SJCRH30 (cell line): ENCODE data around the gene GNS. TPM values are rescaled to one million over a fixed set of nuclear protein-coding genes. Genes with fewer than 3 reads are reported as not detected.

ENCODE experiments used
- DNase-seq, 2 experiments: peaks; one replicate each; pipeline ENCODE4 v3.0.0-alpha.2; 2015 to 2020
- H3K27ac ChIP-seq: fragments of 250-450 bp; sonication (Bioruptor Pico); 2 replicates; pipeline ENCODE4 v1.5.1; 2020; ENCODE audit warnings: mild to moderate bottlenecking, moderate library complexity
- H3K27me3 ChIP-seq: fragments of 250-450 bp; sonication (Bioruptor Pico); 2 replicates; pipeline ENCODE4 v1.5.1; 2020; ENCODE audit warnings: mild to moderate bottlenecking, moderate library complexity
- H3K36me3 ChIP-seq: fragments of 250-450 bp; sonication (Bioruptor Pico); 2 replicates; pipeline ENCODE4 v1.5.1; 2020; ENCODE audit warnings: mild to moderate bottlenecking, moderate library complexity
- H3K4me1 ChIP-seq: fragments of 250-450 bp; sonication (Bioruptor Pico); 2 replicates; pipeline ENCODE4 v1.5.1; 2020; ENCODE audit warnings: mild to moderate bottlenecking, moderate library complexity
- H3K4me3 ChIP-seq: fragments of 250-450 bp; sonication (Bioruptor Pico); 2 replicates; pipeline ENCODE4 v1.5.1; 2020; ENCODE audit warnings: mild to moderate bottlenecking, moderate library complexity
- H3K9me3 ChIP-seq: fragments of 250-450 bp; sonication (Bioruptor Pico); replicated peaks from 2 replicates; pipeline ENCODE4 v1.5.1; 2020; ENCODE audit warnings: mild to moderate bottlenecking, moderate library complexity
- total RNA-seq: library from RNA; depleted of rRNA; stranded (reverse); fragments of >200 nt; shearing (Covaris generic); gene quantifications from 2 replicates; pipeline ENCODE4 v1.2.3, GENCODE V29; 2014

Gene GNS
- total RNA-seq, 1 experiment from 2014 or later = 56.6 TPM

DNA sequence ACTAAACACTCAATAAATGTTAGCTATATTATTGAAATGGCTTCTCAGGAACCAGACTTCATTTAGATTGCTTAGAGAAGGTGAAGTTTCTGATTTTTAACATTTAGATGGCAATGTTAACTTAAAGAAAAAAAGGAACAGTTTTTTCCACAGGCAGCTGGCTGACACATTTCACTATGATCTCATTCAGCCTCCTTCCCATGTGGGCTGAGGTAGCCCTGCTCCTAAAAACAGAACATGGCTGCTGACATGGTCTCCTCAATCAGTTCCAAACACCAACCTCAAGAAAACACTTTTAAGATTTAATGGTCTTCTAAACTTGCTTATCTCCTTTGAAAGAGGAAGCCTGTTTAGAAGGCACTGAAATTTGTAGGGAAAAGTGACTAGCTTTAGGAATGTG, 23.8 kb downstream of the GNS start:
- peaks cover 9% of the 10 kb centered on the region for H3K36me3 ChIP-seq
- no peak for DNase-seq

DNA sequence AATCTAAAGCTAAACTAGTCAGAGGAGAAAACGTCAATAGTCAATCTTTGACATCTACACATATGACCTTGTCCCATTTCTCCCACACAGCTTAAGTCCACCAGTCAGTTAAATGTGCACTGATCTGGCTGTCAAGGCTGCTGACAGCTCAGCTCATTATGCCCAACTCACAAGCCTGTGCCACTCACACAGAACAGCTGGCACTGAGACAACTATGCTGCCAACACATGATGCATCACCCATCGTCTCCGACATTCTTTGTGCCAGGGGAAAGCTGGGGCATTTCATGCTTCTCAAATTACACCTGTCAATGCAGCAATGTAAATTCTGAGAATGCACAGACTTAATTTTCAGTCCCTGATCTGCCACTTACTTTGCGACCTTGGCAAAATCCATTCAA, 25.3 kb downstream of the GNS start:
- H3K27ac ChIP-seq = no peak overlapping the region
- peak in 1 of 2 experiments; percentile 24 for DNase-seq
- H3K4me3 ChIP-seq = no peak overlapping the region
- H3K36me3 ChIP-seq = peaks cover 7% of the 10 kb centered on the region; the same call in 1 of the 2 replicates
- no peaks in the 10 kb centered on the region for H3K27me3 ChIP-seq
- H3K9me3 ChIP-seq = no peaks in the 10 kb centered on the region
- H3K4me1 ChIP-seq = peaks cover 20% of the 10 kb centered on the region

More for the DNA sequence above, 23.8 kb downstream of the GNS start:
- peaks cover 14% of the 10 kb centered on the region for H3K4me1 ChIP-seq
- H3K27me3 ChIP-seq = no peaks in the 10 kb centered on the region
- no peaks in the 10 kb centered on the region for H3K9me3 ChIP-seq
- no peak overlapping the region for H3K27ac ChIP-seq
- H3K4me3 ChIP-seq = no peak overlapping the region

DNA sequence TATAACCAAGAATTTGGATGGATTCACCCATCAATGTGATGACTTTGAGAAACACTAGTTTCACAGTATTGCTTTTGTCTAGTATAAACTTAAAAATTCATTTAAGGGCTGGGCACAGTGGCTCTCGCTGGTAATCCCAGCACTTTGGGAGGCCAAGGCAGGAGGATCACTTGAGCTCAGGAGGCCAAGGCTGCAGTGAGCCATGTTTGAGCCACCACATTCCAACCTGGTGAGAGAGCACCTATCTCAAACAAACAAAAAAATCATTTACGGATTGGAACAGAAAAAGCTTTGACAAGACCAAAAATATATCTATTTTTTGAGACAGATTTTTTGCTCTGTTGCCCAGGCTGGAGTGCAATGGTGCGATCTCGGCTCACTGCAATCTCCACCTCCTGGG, 27.5 kb downstream of the GNS start:
- no peaks in the 10 kb centered on the region for H3K27me3 ChIP-seq
- H3K4me3 ChIP-seq = no peak overlapping the region
- H3K4me1 ChIP-seq = peaks cover 20% of the 10 kb centered on the region
- DNase-seq = no peak
- no peak overlapping the region for H3K27ac ChIP-seq
- no peaks in the 10 kb centered on the region for H3K9me3 ChIP-seq
- peaks cover 2% of the 10 kb centered on the region; the same call in 1 of the 2 replicates for H3K36me3 ChIP-seq

- peak; percentile 53 to 79 for DNase-seq
- peaks cover 20% of the 10 kb centered on the region for H3K4me1 ChIP-seq
- H3K9me3 ChIP-seq = no peaks in the 10 kb centered on the region
- peaks cover 2% of the 10 kb centered on the region; the same call in 1 of the 2 replicates for H3K36me3 ChIP-seq
- no peak overlapping the region for H3K4me3 ChIP-seq
- H3K27me3 ChIP-seq = no peaks in the 10 kb centered on the region
- H3K27ac ChIP-seq = peak overlapping the region; percentile 54
Measured at GRCh38 chr12:64730588-64730969, 28.6 kb downstream of the GNS start.

- DNase-seq = no peak
- Histone ChIP-seq H3K9me3 (no peaks in the 10 kb centered on the region), H3K4me3 (no peak overlapping the region), H3K36me3 (0 out of 2 replicates have a peak, but pooled peaks cover 2% of the 10 kb centered on the region), H3K27me3 (no peaks in the 10 kb centered on the region), H3K4me1 (peaks cover 20% of the 10 kb centered on the region), H3K27ac (peak overlapping the region; percentile 54)
Measured at GRCh38 chr12:64729909-64730587, 29.2 kb downstream of the GNS start.

DNA sequence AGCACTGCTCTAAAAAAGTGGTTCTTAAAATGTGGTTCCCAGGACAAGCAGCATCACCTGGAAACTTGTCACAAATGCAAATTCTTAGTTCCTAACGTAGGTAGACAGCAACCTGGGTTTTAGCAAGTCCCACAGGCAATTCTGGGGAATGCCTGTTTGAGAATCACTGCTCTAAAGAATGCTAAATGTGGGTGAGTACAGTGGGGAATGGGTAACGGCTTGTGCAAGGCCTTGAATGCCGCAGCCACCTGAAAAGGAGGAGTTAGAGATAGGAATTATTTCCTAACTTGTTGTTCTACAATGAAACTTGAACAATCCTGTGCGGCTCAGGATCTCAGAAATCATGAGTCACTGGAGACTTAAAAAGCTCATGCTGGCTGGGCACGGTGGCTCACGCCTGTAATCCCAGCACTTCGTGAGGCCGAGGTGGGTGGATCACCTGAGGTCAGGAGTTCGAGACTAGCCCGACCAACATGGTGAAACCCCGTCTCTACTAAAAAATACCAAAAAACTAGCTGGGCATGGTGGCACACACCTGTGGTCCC, 34.9 kb downstream of the GNS start:
- Histone ChIP-seq H3K9me3 (no peaks in the 10 kb centered on the region), H3K4me3 (no peak overlapping the region), H3K27me3 (no peaks in the 10 kb centered on the region), H3K36me3 (peaks cover 6% of the 10 kb centered on the region; the same call in 1 of the 2 replicates), H3K27ac (no peak overlapping the region), H3K4me1 (no peaks in the 10 kb centered on the region)
- DNase-seq = no peak

DNA sequence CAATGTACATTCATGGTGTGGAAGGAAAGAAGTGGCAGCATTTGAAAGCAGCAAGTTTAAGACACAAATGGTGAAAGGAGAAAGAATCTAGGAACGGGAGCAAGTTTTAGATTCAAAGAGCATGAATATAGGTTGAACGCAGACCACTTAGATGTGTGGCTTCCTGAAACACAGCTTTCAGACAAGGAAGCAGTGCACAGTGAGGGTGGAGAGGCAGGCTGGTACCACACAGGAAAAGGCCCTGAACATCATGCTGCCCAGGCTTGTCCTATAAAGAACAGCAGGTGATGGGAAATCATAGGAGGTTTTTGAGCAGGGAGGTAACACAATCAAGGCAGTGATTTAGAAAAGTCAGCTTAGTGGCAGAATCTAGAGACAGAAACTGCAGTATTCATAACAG, 35.6 kb downstream of the GNS start:
- H3K36me3 ChIP-seq = peaks cover 7% of the 10 kb centered on the region; the same call in 1 of the 2 replicates
- H3K27me3 ChIP-seq = no peaks in the 10 kb centered on the region
- H3K27ac ChIP-seq = no peak overlapping the region
- H3K9me3 ChIP-seq = no peaks in the 10 kb centered on the region
- no peaks in the 10 kb centered on the region for H3K4me1 ChIP-seq
- H3K4me3 ChIP-seq = no peak overlapping the region
- no peak for DNase-seq

GRCh38 chr12:64722835-64723234, 36.4 kb downstream of the GNS start:
- H3K4me1 ChIP-seq = no peaks in the 10 kb centered on the region
- H3K27ac ChIP-seq = no peak overlapping the region
- DNase-seq = no peak
- H3K9me3 ChIP-seq = no peaks in the 10 kb centered on the region
- no peaks in the 10 kb centered on the region for H3K27me3 ChIP-seq
- H3K4me3 ChIP-seq = no peak overlapping the region
- peaks cover 7% of the 10 kb centered on the region; the same call in 1 of the 2 replicates for H3K36me3 ChIP-seq

- DNase-seq = no peak
- Histone ChIP-seq H3K27ac (no peak overlapping the region), H3K27me3 (no peaks in the 10 kb centered on the region), H3K4me1 (no peaks in the 10 kb centered on the region), H3K9me3 (no peaks in the 10 kb centered on the region), H3K36me3 (peaks cover 11% of the 10 kb centered on the region), H3K4me3 (no peak overlapping the region)
Measured at GRCh38 chr12:64720884-64721283, 38.3 kb downstream of the GNS start.

- no peak overlapping the region for H3K27ac ChIP-seq
- peaks cover 21% of the 10 kb centered on the region for H3K36me3 ChIP-seq
- H3K9me3 ChIP-seq = no peaks in the 10 kb centered on the region
- H3K4me1 ChIP-seq = peaks cover 6% of the 10 kb centered on the region
- no peak for DNase-seq
- H3K27me3 ChIP-seq = no peaks in the 10 kb centered on the region
- no peak overlapping the region for H3K4me3 ChIP-seq
Measured at GRCh38 chr12:64718649-64719048, 40.6 kb downstream of the GNS start.

- no peaks in the 10 kb centered on the region for H3K27me3 ChIP-seq
- peaks cover 21% of the 10 kb centered on the region for H3K36me3 ChIP-seq
- no peak overlapping the region for H3K27ac ChIP-seq
Measured at GRCh38 chr12:64716839-64717455, 42.3 kb downstream of the GNS start.

DNA sequence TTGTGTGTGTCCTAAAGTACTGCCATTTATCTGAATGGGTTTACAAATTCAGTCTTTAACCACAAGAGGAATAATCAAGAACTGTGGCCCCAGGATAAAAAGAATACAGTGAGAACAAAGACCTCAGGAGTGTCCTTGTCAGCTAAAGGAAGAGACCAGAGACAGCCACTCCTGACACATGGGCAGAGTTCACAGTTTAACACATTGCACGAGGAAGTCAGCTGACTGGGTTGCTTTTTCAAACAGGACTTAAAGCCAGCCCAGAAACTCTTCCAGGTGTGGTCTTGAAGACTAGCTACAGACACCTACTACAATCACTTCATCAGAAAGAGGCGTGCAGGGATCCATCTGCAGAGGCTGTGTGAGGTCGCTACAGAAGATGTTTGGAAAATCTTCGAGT, 42.8 kb downstream of the GNS start:
- Histone ChIP-seq H3K27ac (no peak overlapping the region), H3K9me3 (no peaks in the 10 kb centered on the region), H3K27me3 (no peaks in the 10 kb centered on the region), H3K36me3 (peaks cover 19% of the 10 kb centered on the region), H3K4me3 (no peak overlapping the region), H3K4me1 (peaks cover 6% of the 10 kb centered on the region)
- DNase-seq = no peak

More at GRCh38 chr12:64716839-64717455, 42.3 kb downstream of the GNS start:
- Histone ChIP-seq H3K4me1 (peaks cover 6% of the 10 kb centered on the region), H3K9me3 (no peaks in the 10 kb centered on the region), H3K4me3 (no peak overlapping the region)
- no peak for DNase-seq

DNA sequence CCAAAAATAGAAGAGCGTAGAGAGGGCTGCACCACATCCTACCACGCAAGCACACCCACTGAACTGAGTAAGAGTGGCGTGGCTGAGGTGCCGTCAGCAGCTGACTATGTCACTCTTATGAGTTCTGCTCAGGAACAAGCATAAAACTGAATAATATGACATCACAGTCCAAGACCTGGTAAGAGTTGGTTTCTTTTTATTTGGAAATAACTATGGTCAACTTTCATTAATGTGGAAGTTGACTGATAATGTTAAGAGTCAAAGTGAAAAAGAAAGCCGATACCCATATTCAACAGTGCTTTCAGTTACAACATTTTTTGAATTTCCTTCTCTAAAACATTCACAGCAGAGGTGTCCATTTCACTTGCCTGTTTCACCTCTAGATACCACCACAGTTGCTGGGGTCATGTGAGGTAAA, 44.6 kb downstream of the GNS start:
- Histone ChIP-seq H3K27me3 (no peaks in the 10 kb centered on the region), H3K4me3 (no peak overlapping the region), H3K4me1 (peaks cover 6% of the 10 kb centered on the region), H3K27ac (peak overlapping the region; percentile 35), H3K9me3 (no peaks in the 10 kb centered on the region), H3K36me3 (peaks cover 18% of the 10 kb centered on the region)
- peak in 1 of 2 experiments; percentile 42 for DNase-seq

DNA sequence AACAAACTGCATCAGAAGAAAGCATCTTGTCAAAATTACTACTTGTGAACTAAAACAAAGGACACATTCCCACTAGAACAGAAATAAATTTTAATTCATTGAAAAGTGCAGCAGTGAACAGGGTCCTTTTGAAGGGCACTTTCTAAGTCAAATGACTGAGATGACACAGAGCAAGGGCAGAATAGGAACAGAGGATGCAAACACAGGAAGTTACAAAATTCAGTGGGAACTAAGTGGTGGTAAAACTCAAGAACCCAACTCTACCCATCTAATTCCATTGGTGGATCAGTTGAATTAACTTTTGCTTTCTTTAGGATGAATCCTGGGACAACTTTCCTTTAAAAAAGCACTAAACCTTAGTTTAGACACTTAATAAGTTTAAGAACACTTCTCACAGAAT, 45.8 kb downstream of the GNS start:
- H3K36me3 ChIP-seq = peaks cover 14% of the 10 kb centered on the region
- H3K27ac ChIP-seq = no peak overlapping the region
- no peaks in the 10 kb centered on the region for H3K9me3 ChIP-seq
- DNase-seq = no peak
- no peaks in the 10 kb centered on the region for H3K27me3 ChIP-seq
- peaks cover 6% of the 10 kb centered on the region for H3K4me1 ChIP-seq
- H3K4me3 ChIP-seq = no peak overlapping the region

DNA sequence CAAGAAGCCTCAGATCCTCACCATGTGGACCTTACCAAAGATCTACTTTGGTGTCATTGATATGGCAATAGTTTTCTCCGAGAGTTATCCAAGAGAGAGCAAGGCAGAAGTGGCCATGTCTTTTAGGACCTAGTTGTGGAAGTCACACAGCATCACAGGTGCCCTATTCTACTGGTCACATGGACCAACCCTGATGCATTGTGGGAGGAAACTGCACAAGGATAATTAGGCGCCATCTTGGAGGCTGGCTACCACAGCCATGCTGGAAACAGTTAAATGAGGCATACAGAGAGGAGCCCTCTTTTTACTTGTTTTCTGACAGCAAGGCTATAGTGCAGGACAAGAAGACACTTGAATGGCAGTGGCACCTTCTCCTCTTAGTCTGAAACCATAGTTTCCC, 49.8 kb downstream of the GNS start:
- H3K27me3 ChIP-seq = no peaks in the 10 kb centered on the region
- no peak overlapping the region for H3K4me3 ChIP-seq
- H3K36me3 ChIP-seq = no peaks in the 10 kb centered on the region
- no peak for DNase-seq
- peaks cover 14% of the 10 kb centered on the region for H3K4me1 ChIP-seq
- H3K9me3 ChIP-seq = no peaks in the 10 kb centered on the region
- no peak overlapping the region for H3K27ac ChIP-seq
